Vagina (tissue), 2 donors: Measurements from ENCODE around the gene UNK.

Source experiments
- CTCF ChIP-seq, 3 experiments: fragments of 450-650 bp in 2 of 3; fragments of 200-600 bp in 1 of 3; sonication (generic) in 1 of 3; IDR thresholded peaks; one replicate each; pipeline ENCODE4 v1.5.1; 2017 to 2019; ENCODE audit warnings: antibody characterized with exemption in 3 of 3, mild to moderate bottlenecking in 2 of 3, moderate library complexity in 2 of 3
- POLR2A ChIP-seq, 2 donors: fragments of 450-650 bp; IDR thresholded peaks; one replicate each; pipeline ENCODE4 v1.6.1; 2017; ENCODE audit warnings: antibody characterized with exemption in 2 of 2, mild to moderate bottlenecking in 2 of 2, moderate library complexity in 2 of 2

DNA sequence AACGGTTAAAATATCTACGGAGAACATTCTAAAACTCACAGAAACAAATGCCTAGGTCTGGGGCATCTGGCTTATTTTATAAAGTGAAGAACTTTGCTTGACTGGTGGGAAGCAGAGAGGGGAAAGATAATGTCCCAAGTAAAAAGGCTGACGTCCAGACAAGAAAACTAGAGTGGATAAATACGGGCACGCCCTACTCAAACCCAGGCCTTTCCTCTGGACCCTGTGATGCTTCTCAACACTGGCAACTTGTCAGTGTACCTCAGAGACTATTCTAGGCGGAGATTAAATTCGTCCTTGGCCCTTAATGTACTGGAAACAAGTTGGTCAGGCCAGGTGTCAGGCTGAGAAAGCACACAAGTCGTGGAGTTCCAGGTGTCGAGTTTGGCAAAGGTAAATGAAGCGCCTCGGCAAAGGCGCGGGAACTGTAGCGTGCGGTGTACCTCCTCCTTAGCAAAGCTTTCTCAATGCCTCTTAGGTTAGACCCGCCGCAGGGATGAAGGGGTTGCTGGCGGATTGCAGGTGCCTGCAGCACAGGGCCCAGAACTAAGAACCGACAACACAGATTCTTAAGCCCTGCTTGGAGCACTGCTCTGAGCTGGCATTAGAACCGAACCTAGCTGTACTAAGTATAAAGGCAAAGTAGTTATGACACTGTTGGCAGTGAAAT lies 668 bp upstream of the UNK start:
- TF ChIP-seq CTCF (IDR thresholded peaks at IDR 0.05) (no peak), POLR2A (IDR thresholded peaks at IDR 0.05) (no peak)
